CD14-positive monocyte (primary cell): ENCODE data around the gene ELAC1. TPM values are rescaled to one million over a fixed set of nuclear protein-coding genes. Genes with fewer than 3 reads are reported as not detected.

Experiments used
- DNase-seq, 3 donors: peaks; one replicate each; pipeline ENCODE4 v3.0.0-alpha.2; 2011 to 2022
- H2AFZ ChIP-seq: 2 replicates; pipeline ENCODE4 v1.6.0; 2012; ENCODE audit warnings: mild to moderate bottlenecking, low read depth, low read length, inconsistent platforms; ENCODE audit not compliant: insufficient read depth, poor library complexity, severe bottlenecking
- H3K27ac ChIP-seq, 2 donors: 1 replicate in 1 of 2; 2 replicates in 1 of 2; pipeline ENCODE4 v1.5.1; 2012 to 2013; ENCODE audit warnings: low read length in 2 of 2, control low read depth in 1 of 2, inconsistent platforms in 1 of 2, low read depth in 1 of 2, mild to moderate bottlenecking in 1 of 2
- H3K27me3 ChIP-seq, 2 donors: one replicate each; pipeline versions ENCODE4 v1.6.0 to v1.6.1; 2011 to 2013; ENCODE audit warnings: low read length in 2 of 2; ENCODE audit not compliant: control insufficient read depth in 2 of 2, insufficient read depth in 2 of 2
- H3K36me3 ChIP-seq, 2 donors: replicated peaks in 1 of 2; 1 replicate in 1 of 2; 2 replicates in 1 of 2; pipeline versions ENCODE4 v1.5.1 to v1.6.1; 2012 to 2013; ENCODE audit warnings: low read length in 2 of 2, control low read depth in 1 of 2, inconsistent platforms in 1 of 2, mild to moderate bottlenecking in 1 of 2; ENCODE audit not compliant: insufficient read depth in 2 of 2, control insufficient read depth in 1 of 2
- H3K4me1 ChIP-seq, 2 donors: 1 replicate in 1 of 2; 2 replicates in 1 of 2; pipeline versions ENCODE4 v1.5.1 to v1.6.1; 2012 to 2013; ENCODE audit warnings: low read length in 2 of 2, control low read depth in 1 of 2, inconsistent platforms in 1 of 2, mild to moderate bottlenecking in 1 of 2, moderate library complexity in 1 of 2; ENCODE audit not compliant: insufficient read depth in 2 of 2, control insufficient read depth in 1 of 2
- H3K4me2 ChIP-seq: replicated peaks from 2 replicates; pipeline ENCODE3; 2012; ENCODE audit warnings: low read length, moderate library complexity, mild to moderate bottlenecking; ENCODE audit not compliant: poor library complexity, severe bottlenecking; ENCODE audit errors: extremely low read depth
- H3K4me3 ChIP-seq, 3 experiments: fragments of 200-600 bp in 1 of 3; sonication (generic) in 1 of 3; replicated peaks in 1 of 3; 1 replicate in 2 of 3; 2 replicates in 1 of 3; pipeline ENCODE4 v1.5.1; 2011 to 2013; ENCODE audit warnings: low read length in 3 of 3, mild to moderate bottlenecking in 3 of 3, control low read depth in 2 of 3, low read depth in 2 of 3, inconsistent platforms in 1 of 3, moderate library complexity in 1 of 3
- H3K79me2 ChIP-seq: 2 replicates; pipeline ENCODE4 v1.6.0; 2012; ENCODE audit warnings: mild to moderate bottlenecking, control low read depth, inconsistent platforms, low read length, moderate library complexity; ENCODE audit not compliant: insufficient read depth
- H3K9ac ChIP-seq: 2 replicates; pipeline ENCODE4 v1.6.0; 2017; ENCODE audit warnings: low read length, mild to moderate bottlenecking; ENCODE audit not compliant: insufficient read depth, poor library complexity, severe bottlenecking
- H3K9me3 ChIP-seq, 2 donors: replicated peaks in 1 of 2; 1 replicate in 1 of 2; 2 replicates in 1 of 2; pipeline versions ENCODE4 v1.5.1 to v1.6.1; 2012 to 2013; ENCODE audit warnings: low read length in 2 of 2, control low read depth in 1 of 2; ENCODE audit not compliant: control insufficient read depth in 1 of 2, insufficient read depth in 1 of 2
- H4K20me1 ChIP-seq: 2 replicates; pipeline ENCODE4 v1.6.0; 2012; ENCODE audit warnings: mild to moderate bottlenecking, low read length, control low read depth, moderate library complexity; ENCODE audit not compliant: insufficient read depth
- H3K27ac Mint-ChIP-seq, 7 donors: one replicate each; pipeline ENCODE4 v1.8.0; 2020; ENCODE audit warnings: mild to moderate bottlenecking in 7 of 7, mixed read lengths in 7 of 7, moderate library complexity in 6 of 7, inconsistent platforms in 2 of 7
- H3K27me3 Mint-ChIP-seq, 3 donors: one replicate each; pipeline ENCODE4 v1.8.0; 2021 to 2022; ENCODE audit warnings: low read depth in 3 of 3, mild to moderate bottlenecking in 3 of 3, mixed read lengths in 3 of 3, moderate library complexity in 3 of 3, inconsistent platforms in 1 of 3
- H3K36me3 Mint-ChIP-seq, 2 donors: one replicate each; pipeline ENCODE4 v1.8.0; 2020; ENCODE audit warnings: mixed read lengths in 2 of 2, inconsistent platforms in 1 of 2, mild to moderate bottlenecking in 1 of 2
- H3K4me1 Mint-ChIP-seq: one replicate; pipeline ENCODE4 v1.8.0; 2020; ENCODE audit warnings: mild to moderate bottlenecking, mixed read lengths
- H3K4me3 Mint-ChIP-seq, 2 donors: one replicate each; pipeline ENCODE4 v1.8.0; 2020; ENCODE audit warnings: mild to moderate bottlenecking in 2 of 2, mixed read lengths in 2 of 2, moderate library complexity in 1 of 2
- H3K9me3 Mint-ChIP-seq, 7 donors: one replicate each; pipeline ENCODE4 v1.8.0; 2020 to 2022; ENCODE audit warnings: mixed read lengths in 7 of 7, mild to moderate bottlenecking in 6 of 7, moderate library complexity in 6 of 7, inconsistent platforms in 2 of 7
- CTCF ChIP-seq: fragments of 200-600 bp; IDR thresholded peaks from one replicate; pipeline ENCODE4 v1.8.0; 2022; ENCODE audit warnings: antibody characterized with exemption, mild to moderate bottlenecking
- WGBS: methylation state at CpG from one replicate; pipeline ENCODE4 v1.1.5; 2013; ENCODE audit warnings: missing lambda C conversion rate; ENCODE audit not compliant: insufficient coverage; 5-methylcytosine and 5-hydroxymethylcytosine counted together
- intact Hi-C, 2 donors: fragments of 100-400 bp; cut with micrococcal nuclease; formaldehyde crosslinking; loops; one replicate each; pipeline versions ENCODE4 v1.15.0 to v1.15.1; 2023
- polyA plus RNA-seq, 3 donors: library from polyadenylated mRNA; depleted of rRNA in 1 of 3; unstranded in 2 of 3; stranded (reverse) in 1 of 3; fragments of 300-500 nt in 2 of 3; fragments of >200 nt in 1 of 3; fragmentation: Illumina TruSeq in 2 of 3; gene quantifications; 1 replicate in 2 of 3; 2 replicates in 1 of 3; pipeline ENCODE4 v1.2.3, GENCODE V29; 2012 to 2021

ELAC1 gene
- polyA plus RNA-seq, 3 donors = 2.6 to 11.5 (median 4.5) TPM

- H3K27me3 ChIP-seq = no peaks in the 10 kb centered on the region
- Mint-ChIP-seq H3K27me3 (no peaks in the 10 kb centered on the region), H3K4me1 (no peaks in the 10 kb centered on the region), H3K4me3 (no peak overlapping the region), H3K27ac (no peak overlapping the region), H3K36me3 (peaks cover 26 to 31% of the 10 kb centered on the region in 2 donors), H3K9me3 (peaks cover 0 to 3% (median 0%) of the 10 kb centered on the region in 7 donors)
- no peak for DNase-seq
- H3K4me1 ChIP-seq = no peaks in the 10 kb centered on the region
- no peak overlapping the region for H2AFZ ChIP-seq
- no peak for TF ChIP-seq CTCF
- H3K4me2 ChIP-seq = no peak overlapping the region
- peaks cover 31 to 40% of the 10 kb centered on the region in 2 donors for H3K36me3 ChIP-seq
- no peaks in the 10 kb centered on the region for H4K20me1 ChIP-seq
- no peaks in the 10 kb centered on the region for H3K79me2 ChIP-seq
- H3K4me3 ChIP-seq = no peak overlapping the region
- no CpG with 5 or more reads among the region's 4 CpGs for WGBS
- intact Hi-C loops = no loop called here
- no peaks in the 10 kb centered on the region for H3K9me3 ChIP-seq
- H3K9ac ChIP-seq = no peak overlapping the region
- H3K27ac ChIP-seq = no peak overlapping the region
Observed at GRCh38 chr18:50950626-50951025, 17.2 kb upstream of the ELAC1 start.

GRCh38 chr18:50953822-50954221 lies 14.0 kb upstream of the ELAC1 start:
- H3K4me2 ChIP-seq = no peak overlapping the region
- no peak for DNase-seq
- H3K27ac ChIP-seq = no peak overlapping the region
- no peak overlapping the region for H3K9ac ChIP-seq
- no peaks in the 10 kb centered on the region for H3K27me3 ChIP-seq
- H2AFZ ChIP-seq = no peak overlapping the region
- Mint-ChIP-seq H3K9me3 (peaks cover 0 to 5% (median 0%) of the 10 kb centered on the region in 7 donors), H3K36me3 (peaks cover 4 to 7% of the 10 kb centered on the region in 2 donors), H3K27me3 (peaks cover 0 to 2% (median 0%) of the 10 kb centered on the region in 3 donors), H3K4me1 (no peaks in the 10 kb centered on the region), H3K4me3 (no peak overlapping the region), H3K27ac (no peak overlapping the region)
- H3K4me3 ChIP-seq = no peak overlapping the region
- WGBS = no CpG with 5 or more reads among the region's 3 CpGs
- intact Hi-C loops = no loop called here
- H3K36me3 ChIP-seq = peaks cover 7 to 11% of the 10 kb centered on the region in 2 donors
- H3K4me1 ChIP-seq = no peaks in the 10 kb centered on the region
- no peaks in the 10 kb centered on the region for H4K20me1 ChIP-seq
- H3K79me2 ChIP-seq = no peaks in the 10 kb centered on the region
- H3K9me3 ChIP-seq = no peaks in the 10 kb centered on the region
- TF ChIP-seq CTCF = no peak
